ENCODE measurements around the gene CNOT6L.
"Not testable (repeated sequence)": the region's sequence is repeated elsewhere in the genome, so short reads cannot be mapped to it uniquely, and the experiment has no call there.

The CNOT6L gene

DNA sequence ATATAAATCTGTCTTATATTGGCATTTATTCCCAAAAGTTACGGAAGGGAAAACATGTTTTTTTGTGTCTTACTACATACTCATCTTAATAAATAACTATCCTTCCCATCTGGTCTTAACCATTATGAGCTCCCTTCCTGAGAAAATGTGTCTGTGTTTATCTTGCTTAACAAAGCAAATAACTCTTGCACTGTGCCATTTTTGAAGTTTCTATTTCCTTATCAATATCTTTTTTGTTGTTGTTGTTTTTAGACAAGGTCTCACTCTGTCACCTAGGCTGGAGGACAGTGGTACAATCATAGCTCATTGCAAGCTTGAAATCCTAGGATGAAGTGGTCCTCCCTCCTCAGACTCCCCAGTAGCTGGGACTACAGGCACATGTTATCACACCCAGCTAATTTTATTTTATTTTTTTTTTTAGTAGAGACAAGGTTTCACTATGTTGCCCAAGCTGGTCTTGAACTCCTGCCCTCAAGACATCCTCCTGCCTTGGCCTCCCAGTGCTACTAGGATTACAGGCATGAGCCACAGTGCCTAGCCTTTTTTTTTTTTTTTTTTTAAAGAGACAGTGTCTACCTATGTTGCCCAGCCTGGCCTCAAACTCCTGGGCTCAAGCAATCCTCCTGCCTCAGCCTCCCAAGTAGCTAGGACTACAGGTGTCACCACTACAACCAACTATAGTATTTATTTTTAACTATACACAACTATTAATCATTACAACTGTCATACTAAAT is 36.9 kb downstream of the CNOT6L start:
- no peak for DNase-seq (ENCODE audit: low spot score)

DNA sequence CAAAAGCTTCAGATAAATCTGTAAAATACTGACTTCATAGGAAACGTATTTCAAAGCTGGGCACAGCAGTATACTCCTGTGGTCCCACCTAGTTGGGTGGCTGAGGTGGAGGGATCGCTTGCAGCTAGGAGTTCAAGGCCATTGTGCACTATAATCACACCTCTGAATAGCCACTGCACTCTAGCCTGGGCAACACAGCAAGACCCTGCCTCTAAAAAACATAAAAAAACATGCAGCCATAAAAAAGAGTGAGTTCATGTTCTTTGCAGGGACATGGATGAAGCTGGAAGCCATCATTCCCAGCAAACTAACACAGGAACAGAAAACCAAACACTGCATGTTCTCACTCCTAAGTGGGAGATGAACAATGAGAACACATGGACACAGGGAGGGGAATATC is 38.4 kb downstream of the CNOT6L start:
- not testable (repeated sequence) for DNase-seq (ENCODE audit: low spot score)

DNA sequence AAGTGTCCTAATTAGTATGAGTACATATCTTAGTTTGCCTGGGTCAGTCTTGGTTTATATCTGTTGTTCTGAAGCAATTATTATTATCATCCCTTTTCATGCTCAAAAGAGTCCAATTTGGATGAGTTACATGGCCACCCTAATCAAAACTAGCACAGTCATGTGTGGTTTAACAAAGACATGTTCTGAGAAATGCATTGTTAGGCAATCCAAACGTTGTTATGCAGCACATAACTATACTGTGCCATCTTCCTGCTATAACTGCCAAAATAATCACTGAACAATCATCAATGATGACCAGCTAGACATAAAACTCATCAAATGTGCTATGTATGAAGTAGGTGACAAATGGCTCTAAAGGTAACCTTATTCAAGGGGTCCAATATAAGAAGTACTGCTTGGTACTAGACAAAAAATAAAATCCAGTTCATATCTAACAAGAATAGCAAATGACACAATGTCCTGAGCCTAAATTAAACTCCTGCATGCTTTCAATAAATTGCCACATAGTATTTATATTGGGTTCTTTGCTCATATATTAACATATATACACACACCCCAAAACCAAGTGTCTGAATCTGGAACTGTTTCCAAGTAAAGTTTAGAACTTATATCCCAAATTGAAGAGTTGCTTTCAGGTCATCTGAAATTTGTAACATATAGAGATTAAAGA is 41.9 kb downstream of the CNOT6L start:
- DNase-seq (ENCODE audit: low spot score), result no peak

DNA sequence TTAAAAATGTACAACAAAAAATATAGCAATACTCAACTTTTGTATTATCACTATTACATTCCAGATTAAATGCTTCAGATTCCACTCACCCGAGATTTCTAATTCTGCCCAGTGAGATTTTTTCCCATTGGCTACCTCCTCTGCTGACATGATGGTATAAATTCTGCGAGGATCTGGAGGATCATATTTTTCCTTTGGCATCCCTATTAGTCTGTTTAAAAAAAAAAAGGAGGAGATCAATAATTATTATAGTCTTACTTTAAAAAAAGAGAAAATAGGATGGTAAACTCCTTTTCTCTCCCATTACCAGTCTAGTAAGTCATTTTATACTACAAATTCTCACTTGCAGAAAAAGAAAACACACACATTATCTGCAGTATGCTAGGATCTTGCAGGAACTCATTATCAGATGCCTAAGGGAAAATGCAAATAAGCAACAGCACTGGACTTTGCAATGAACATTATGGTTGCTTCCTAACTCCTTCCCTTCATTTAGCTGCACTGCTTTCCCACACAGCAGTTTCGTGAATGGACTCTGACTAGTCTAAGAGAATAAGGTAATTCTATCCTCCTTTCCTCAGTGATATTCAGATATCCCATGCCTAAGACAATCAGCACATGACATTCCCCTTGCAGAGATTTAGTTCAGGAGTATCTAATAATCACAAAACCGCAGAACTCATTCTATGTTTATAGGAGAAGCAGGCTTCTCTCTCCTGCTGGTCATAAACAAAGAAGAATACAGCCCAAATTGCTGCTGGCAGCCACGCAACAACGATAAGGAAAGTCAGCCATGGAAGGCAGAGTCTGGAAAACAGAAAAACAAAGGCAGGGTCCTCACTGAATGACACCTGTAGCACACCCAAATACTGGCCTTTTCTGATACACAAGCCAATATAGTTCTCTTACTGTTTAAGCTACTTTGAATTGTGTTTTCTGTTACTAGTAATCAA is 42.7 kb downstream of the CNOT6L start:
- DNase-seq (ENCODE audit: low spot score), result no peak

DNA sequence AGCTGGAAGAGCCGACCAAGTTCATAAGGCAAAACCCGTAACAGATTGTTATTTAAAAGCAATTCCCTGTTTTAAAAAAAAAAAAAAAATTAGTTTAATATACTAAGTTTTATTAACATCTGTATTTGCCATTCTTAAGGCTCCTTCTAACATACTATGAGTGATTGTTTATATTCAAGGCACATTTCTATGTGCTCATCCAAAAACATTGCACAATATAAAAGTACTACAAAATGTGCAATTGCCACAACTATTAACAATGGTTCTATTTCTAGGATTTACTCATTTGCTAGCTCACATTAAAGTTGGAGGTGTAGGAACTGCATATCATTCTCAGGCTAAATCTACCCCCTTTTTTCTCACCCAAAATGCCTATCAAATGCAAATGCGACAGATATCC is 46.1 kb downstream of the CNOT6L start:
- no peak for DNase-seq (ENCODE audit: low spot score)

DNA sequence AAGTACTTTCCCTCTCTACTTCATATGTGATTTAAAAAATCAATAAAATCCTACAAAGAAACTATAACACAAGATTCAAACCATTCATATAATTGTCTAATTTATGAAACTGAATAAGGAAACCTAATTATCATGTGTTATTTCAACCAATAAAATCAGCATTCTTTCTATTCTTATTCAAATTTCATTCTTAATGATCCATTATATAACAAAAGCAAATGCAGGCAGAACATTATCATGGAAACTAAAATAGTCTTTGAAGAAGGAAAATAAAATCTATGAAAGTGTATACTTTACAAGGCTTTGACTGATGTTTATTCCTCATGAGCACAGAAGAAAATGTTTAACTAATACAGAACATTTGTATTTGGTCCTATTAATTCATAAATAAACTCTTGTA is 47.6 kb downstream of the CNOT6L start:
- no peak for DNase-seq (ENCODE audit: low spot score)

DNA sequence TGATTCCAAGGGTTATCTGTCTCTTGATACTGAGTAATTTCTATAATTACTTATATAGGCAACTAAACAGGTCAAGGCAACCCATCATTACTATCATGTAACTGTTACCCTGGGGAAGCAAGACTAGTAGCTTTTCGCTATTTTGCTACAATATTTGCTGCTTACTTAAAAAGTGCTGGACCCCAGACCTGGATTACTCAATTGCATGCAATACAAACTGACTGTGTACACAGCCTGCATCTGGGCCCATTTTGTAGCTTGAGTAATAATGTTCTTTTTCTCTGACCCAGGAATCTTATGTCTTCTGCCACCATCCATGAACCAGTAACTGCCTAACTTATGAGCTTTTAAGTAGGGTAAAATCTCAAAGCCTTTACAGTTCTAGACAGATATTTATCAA is 53.4 kb downstream of the CNOT6L start:
- DNase-seq (ENCODE audit: low spot score), result no peak

DNA sequence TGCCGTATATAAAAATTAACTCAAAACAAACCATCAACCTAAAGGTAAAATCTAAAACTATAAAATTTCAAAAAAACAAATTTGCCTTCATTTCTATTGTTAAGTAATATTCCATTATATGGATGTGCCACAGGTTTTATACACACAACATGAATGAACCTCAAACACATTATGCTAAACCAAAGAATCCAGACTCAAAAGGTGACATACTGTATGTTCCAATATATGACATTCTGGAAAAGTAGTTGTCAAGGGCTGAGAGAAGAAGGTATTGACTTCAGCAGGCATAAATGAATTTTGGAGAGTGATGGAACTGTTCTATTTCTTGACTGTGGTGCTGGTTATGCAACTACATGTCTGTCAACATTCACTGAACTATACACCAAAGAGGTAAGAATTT is 56.6 kb downstream of the CNOT6L start:
- no peak for DNase-seq (ENCODE audit: low spot score)

DNA sequence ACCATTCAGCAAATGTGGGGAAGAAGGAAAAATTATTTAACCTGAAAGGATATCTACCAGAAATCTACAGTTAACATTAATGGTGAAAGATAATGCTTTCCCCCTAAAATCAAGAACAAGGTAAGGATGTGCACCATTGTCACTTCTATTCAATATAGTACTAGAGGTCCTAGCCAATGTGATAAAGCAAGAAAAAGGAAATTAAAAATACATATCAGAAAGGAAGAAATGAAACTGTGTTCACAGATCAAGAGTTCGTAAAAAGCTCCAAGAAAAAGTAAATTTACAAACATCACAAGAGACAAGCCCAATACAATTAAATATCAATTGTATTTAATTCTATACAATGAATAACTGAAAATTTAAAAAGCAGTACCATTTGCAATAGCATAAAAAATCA is 57.6 kb downstream of the CNOT6L start:
- DNase-seq (ENCODE audit: low spot score), result no peak

DNA sequence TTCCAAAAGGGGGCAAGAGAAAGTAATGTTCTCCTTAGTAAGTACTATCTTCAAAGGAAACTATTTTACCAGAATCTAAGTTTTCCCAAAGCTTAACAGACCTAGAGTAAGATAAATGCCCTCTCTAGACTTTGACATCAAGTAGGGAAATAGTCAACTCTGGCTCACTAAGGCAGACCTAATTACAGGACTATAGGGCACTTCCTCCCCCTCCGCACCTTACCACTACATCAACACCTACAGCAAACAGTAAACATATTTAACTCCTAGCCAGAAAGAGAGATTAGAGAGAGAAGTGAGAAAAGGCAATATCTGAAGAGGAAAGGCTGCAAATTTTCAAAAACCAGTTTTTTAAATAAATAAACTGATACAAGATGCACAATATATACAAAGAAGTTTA is 60.4 kb downstream of the CNOT6L start:
- DNase-seq (ENCODE audit: low spot score), result no peak

DNA sequence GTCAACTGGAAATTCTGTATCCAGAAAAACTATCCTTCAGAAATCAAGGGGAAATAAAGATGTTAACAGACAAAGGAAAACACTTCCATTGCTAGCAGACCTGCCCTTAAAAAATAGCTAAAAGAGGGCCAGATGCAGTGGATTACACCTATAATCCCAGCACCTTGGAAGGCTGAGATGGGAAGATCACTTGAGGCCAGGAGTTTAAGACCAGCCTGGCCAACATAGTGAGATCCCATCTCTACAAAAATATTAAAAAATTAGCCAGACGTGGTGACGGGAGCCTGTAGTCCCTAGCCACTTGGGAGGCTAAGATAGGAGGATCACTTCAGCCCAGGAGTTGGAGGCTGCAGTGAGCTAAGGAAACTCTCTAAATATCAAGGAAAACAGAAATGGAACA is 67.4 kb downstream of the CNOT6L start:
- no peak for DNase-seq (ENCODE audit: low spot score)

DNA sequence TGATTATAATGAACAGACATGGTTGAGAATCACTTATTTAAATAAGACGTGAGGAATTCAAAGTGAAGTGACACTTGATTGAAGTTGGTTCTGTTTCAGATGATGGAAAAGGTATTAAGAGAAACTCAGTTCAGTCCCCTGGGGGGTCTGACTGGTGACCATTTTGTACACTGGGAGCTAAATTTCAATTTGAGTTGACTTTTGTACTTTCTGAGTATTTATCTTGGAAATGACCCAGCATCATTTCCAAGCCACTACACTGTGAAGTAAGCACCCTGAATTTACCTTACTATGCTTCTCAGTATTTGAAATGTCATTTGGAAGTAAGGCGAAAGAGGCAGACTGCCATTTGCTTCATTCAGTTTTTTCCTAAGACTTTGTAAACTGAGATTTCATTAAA is 73.4 kb downstream of the CNOT6L start:
- no peak for DNase-seq (ENCODE audit: low spot score)

DNA sequence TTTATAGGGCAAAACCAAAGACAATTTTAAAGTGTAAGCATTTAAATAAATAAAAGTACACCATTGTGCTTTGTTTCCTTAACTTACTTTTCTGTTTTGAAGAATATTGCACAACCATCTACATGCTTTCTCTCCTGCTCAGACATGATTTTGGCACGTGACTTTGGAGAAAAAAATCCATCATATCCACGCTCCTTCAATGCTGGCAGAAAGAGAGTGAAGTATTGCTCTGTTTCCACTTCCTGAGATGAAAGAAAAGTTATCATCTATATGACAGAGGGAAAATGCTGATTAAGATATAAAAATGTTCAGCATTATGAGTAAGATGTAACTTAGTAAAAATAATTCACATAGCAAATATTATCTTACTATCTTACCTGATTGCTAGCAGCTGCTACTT is 77.1 kb downstream of the CNOT6L start:
- no peak for DNase-seq (ENCODE audit: low spot score)

DNA sequence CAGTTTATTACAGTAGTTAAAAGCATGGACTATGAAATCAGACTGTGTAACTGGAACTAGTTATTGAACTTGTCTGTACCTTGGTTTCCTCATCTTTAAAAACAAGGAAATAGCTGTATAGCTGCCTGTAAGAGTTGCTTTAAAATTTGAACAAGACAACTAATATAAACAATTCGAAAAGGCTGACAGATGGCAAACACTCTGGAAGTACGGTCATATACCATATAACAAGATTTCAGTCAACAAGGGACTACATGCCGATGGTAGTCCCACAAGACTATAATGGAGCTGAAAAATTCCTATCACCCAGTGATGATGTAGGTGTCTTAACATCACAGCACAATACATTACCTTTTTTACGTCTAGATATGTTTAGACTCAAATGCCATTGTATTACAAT is 78.7 kb downstream of the CNOT6L start:
- no peak for DNase-seq (ENCODE audit: low spot score)

DNA sequence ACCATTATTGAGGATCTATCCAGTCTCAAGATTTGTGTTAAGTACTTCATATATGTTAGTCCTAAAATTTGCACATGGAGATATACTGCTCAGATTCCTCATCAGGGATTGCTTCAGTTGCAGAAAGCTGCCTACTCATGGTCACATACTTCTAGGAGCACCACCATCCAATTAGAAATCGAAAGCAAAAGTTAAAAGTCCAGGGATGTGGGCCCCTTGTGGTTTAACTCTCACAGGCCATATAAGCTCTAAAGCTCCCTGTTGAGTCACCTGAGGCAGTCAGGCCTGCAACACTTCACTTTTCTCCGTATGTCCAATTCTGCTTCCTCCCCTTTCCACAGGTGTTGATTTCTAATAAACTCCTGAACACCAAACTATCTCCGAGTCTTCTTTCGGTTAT is 84.2 kb downstream of the CNOT6L start:
- peak; percentile 15 for DNase-seq (ENCODE audit: low spot score)

DNA sequence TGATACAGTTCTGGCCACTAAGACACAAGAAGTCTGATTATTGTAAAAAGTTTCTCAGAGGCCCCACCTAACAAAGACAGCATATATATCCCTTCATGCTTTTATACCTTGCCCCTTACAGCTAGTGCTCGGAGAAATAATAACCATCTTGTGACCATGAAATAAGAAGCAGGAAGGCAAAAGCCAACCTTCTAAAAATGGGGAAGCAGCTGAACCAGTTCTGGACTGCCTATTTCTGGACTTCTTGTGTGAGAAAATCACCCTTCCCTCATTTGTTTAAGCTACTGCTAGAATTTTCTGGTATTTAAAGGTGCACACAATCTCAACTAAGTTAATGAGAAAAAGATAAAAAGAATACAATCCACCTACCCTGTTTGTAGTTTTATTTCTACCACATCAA is 87.5 kb downstream of the CNOT6L start:
- DNase-seq (ENCODE audit: low spot score), result peak; percentile 4

DNA sequence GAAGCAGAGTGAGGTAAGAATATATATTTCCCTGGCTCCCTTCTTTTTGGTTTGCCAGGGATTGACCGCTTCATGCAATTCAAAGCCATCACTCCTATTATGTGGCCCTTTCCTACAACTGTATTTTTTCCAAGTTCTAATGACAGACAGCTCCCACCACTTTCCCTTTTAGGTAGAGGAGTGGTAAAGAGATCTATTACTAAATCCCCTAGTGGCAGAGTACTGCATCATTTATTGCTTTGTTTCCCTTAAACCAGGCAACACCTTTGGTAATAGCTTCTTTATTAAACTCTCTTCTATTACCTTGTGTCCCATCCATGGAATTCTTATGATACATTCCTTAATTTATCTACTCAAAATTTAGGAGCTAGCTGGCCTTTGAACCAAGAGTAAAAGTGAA is 90.7 kb downstream of the CNOT6L start:
- no peak for DNase-seq (ENCODE audit: low spot score)

DNA sequence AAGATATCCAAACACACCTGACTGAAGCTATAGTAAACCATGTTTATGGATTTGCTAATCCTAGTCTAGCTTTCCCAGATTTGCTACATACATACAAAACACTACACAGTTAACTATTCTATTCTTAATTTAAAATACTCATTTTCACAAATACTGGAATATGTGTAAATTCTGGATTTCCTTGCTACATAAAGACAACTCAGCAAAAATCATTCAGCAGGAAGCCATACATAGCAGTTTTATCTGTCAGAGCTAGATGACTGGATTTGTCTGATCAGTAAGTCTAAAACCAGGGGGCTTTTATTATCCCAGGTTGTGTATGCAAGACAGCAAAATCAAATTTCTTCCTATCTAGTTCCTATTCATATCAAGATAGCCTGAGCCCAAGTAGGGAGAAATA is 98.1 kb downstream of the CNOT6L start:
- no peak for DNase-seq (ENCODE audit: low spot score)

DNA sequence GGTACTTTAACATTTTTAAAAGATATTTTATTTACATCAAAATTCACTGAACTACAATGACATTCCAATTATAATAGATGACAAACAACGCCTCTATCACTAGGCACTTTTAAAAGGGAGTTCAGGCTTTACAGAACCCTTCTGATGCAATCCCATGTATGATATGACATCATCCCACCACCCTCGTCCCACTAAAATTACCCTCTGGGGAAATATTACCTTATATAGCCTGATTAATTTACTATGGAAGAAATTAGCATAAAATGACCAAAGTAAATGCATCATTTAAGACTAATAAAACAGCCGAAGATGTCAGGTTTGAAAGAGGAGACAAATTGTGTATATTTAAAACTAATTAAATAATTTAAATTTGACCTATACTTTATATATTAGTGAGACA is 100.7 kb downstream of the CNOT6L start:
- not testable (repeated sequence) for DNase-seq (ENCODE audit: low spot score)

DNA sequence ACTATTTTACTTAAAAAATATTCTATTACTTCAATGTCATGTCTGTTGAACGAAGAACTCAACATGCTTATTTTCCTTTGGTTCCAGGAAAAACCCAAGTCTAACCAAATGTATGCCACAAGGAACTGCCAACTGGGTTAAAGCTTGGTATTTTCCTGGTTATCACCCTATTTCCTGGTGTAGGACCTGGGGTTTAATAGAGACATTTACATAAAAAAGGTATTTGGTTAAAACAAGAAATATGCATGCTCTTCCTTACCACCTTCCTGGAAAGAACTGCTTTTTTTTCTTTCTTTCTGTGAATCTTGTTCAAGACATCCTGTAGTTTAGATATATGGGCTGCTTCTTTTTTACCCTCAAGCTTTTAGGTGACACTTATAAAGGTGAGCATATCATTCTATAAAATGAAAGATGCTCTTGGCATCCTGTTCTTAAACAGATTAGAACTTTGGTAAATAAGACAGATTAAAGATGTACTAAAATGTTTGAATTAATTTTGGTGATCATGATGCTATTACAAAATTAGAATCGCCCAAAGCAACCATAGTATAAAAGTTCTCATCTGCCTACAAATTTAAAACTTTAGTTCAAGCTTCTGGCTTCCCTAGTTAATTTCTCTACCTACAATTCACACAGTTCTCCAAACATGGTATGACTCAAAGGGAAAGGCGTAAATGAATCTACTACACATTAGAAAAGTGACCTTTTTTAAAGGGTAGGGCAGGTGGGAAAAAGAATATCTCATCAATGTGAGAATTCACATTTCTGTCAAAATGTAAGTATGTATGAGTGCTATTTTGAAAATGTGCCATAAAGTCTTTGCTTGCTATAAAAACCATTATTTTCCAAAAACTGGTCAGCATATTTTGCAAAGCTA is 103.5 kb downstream of the CNOT6L start:
- DNase-seq (ENCODE audit: low spot score), result no peak

DNA sequence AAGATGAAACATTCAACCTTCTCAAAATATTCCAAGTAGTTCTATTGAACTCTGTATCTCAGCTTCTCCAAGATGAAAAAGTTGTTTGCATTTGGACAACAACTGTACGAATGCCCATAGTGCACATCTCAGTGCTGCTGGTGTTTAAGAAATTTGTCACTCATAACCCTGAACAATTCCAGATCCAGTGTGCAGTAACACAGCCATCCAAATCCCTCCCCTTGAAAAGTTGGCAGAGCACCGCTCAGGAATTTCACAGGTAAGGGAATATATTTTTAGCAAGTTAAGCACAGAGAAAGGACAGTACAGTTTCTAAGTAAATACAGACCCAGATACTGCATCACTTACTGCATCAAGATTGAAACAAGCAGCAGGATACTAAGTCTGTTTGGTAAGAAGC is 104.7 kb downstream of the CNOT6L start:
- DNase-seq (ENCODE audit: low spot score), result no peak

DNA sequence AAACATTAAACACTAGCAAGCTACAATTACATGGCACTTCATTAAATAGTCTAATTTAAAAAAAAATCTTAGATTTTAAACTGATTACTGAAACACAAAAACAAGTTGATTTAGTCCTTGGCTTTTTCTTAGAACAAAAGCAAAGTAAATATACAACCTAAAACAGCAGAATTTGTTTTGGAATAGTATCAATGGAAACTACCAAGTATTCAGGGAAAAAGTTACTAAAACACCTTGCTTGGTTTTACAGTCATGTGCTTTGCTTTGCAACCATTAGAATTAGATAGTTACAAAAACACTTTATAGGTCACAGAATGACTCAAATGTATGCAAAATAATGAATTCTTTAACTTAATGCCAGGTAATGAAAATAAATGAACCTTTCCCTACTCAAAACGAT is 105.3 kb downstream of the CNOT6L start:
- DNase-seq (ENCODE audit: low spot score), result no peak

All from germinal center (tissue), 1 donor.